HG03103 (cell line): Measurements from ENCODE around the gene ALK.

Source experiments
- ATAC-seq: cut with Tn5 transposase; IDR thresholded peaks from one replicate; pipeline ENCODE4 v1.9.1; 2021; ENCODE audit warnings: low read depth; ENCODE audit not compliant: unreplicated experiment

Gene ALK

DNA sequence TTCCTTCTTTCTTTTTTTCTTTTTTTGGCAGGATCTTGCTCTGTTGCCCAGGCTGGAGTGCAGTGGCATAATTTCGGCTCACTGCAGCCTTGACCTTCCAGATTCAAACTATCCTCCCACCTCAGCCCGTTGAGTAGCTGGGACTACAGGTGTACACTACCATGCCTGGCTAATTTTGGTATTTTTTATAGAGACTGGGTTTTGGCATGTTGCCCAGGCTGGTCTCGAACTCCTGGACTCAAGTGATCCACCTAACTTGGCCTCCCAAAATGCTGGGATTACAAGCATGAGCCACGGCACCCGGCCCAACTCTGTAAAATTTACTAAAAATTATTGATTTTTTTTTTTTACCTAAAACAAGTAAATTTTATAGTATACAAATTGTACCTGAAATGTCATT, 360.8 kb downstream of the ALK start:
- ATAC-seq: no peak

- no peak for ATAC-seq
Observed at GRCh38 chr2:29560030-29560429, 361.4 kb downstream of the ALK start.

- no peak for ATAC-seq
Observed at GRCh38 chr2:29559578-29559977, 361.8 kb downstream of the ALK start.

DNA sequence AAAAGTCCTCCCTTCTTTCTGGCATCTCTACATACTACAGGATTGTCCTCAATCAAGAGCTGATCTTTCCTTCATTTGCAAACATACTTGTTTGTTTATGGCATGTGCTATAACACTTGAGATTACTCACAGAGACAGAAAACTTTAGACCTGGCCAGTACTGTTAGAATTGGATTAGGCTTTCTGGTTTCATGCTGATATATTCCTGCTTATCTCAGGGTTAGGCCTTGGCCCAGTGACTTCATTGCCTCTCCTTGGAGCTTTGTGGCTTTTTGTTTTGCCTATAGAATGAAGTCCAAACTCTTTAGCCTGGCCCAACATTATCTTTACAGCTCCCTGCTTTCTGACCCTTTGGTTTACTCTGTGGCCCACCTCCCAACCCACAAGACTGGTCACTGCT, 363.3 kb downstream of the ALK start:
- ATAC-seq: no peak

DNA sequence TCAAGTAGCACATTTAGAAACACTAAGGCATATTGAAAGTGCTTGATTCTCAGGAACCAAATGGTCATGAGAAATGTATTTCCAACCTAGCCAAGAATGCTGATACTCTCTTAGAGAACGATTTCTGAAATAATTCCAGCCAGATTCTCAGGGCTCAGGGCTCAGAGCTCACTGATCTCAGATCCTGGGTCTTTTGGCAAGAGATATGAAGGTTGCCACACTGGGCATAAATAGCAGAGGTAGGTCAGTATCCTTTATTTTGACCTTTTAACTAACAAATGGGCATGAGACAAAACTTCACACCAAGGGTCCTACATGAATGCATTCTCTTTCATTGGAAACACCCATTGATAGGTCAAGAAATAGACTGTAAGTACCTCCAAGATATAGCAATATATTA, 364.1 kb downstream of the ALK start:
- no peak for ATAC-seq

DNA sequence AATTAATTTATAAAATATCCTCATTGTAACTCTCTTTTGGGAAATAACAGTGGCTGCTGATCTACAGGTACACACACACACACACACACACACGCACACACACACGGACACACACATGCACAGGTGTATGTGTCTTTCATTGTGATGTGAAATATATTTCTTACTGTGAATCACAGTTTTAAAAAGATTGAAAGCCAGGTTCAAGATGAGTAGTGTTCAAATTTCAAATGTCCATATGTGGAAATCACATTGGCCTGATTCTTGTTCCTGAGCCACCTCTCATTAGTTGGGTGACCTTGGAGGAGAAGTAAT, 372.4 kb downstream of the ALK start:
- no peak for ATAC-seq

GRCh38 chr2:29544917-29545316, 376.5 kb downstream of the ALK start:
- ATAC-seq: no peak

GRCh38 chr2:29544031-29544430, 377.4 kb downstream of the ALK start:
- ATAC-seq: no peak

- no peak for ATAC-seq
Observed at GRCh38 chr2:29535188-29535587, 386.2 kb downstream of the ALK start.

DNA sequence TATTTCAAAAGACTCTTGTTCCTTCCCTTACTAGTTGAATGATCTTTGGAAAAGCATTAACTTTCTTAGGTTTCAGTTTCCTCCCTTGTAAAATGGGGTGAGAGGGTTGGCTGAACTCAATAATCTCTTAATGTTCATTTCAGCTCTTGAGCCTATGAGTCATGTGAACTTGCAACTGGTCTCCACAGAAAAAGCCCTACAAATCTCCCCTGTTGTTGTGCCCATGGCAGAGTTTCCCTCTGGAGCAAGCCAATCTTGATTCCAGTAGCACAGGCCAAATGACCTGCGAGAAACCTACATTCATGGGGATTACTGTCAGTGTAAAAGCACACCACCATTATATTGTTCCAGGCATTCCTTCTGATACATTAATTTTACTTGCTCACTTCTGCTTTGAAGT, 388.9 kb downstream of the ALK start:
- ATAC-seq: no peak

DNA sequence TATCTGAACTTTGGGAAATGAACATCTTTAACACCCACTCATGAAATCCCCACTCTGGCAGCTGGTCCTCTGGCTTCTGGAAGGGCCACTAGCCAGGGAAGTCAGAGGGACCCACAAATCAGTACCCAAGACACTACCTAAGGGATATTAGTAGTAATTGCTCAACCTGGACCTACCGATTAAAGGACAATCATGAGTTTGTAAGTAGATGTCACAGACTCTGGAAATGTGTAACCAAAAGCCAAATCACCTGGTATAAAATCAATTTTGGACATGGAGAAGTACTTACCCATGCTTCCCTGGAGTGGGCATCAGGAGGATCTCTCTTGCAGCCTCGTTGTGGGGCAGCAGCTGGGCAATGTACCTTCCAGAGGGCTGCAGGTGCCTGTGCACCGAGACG, 389.8 kb downstream of the ALK start:
- ATAC-seq: no peak

DNA sequence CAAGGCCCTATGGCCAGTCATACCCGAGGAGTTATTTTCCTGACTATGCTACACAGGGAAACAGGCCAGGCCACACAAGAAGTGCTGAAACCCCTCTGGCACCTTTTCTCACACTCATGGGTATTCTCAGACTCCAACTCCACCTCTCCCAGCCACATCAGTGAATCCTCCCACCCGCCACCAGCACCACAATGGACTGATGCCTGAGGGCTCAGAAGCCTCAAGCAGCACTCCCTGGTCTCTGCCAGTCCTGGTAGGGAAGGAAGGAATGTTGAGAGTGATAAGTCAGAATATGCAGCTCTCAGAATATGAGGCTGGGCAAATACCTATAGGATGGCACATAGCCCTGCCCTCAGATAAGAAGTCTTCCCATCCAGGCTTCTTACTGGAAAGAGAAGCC, 391.1 kb downstream of the ALK start:
- no peak for ATAC-seq

GRCh38 chr2:29528891-29529520, 392.4 kb downstream of the ALK start:
- no peak for ATAC-seq

GRCh38 chr2:29528371-29528770, 393.0 kb downstream of the ALK start:
- ATAC-seq: no peak

- ATAC-seq: no peak
Observed at GRCh38 chr2:29527947-29528346, 393.4 kb downstream of the ALK start.

DNA sequence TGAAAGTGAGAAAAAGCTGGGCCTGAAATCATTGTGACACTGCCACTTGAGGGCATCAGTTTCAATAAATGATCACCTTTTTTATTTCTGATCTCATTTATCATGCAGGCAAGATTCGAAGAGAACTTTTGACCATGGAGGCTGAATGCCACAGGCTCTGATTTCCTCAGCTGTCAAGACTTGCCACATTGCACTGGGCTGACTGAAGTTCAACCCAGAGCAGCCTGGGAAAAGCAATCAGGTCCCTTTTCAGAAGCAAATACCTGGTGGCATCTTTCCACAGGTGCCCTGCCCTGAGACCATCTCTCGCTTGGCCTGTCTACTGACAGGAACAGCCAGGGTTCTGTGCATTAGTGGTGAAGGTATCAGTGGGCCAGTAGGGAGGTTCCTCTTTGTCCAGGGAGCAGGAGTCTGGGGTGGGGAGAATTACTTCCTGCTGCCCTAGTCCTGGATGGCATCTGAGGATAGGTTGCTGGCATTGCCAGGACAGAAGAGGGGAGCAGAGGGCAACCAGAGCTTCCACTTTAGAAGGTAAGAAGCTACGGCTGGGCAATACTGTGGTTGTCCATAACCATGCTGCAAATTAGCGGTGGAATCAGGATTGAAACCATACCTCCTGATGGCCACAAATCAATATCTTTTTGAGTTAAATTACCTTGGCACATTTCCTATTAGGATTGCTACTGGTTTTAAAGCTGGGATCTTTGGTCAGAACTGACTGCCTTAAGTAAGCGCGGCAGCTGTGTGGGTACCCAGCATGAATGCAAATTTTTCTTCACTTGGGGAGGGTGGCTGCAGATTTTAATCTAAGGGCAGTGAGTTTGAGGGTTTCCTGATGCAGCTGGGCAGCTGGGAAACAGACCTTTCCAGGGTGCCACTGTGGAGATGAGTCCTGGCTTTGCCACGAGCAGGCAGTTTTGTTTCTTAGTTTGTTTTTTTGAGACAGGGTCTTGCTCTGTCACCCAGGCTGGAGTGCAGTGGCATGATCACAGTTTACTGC, 394.5 kb downstream of the ALK start:
- no peak for ATAC-seq

DNA sequence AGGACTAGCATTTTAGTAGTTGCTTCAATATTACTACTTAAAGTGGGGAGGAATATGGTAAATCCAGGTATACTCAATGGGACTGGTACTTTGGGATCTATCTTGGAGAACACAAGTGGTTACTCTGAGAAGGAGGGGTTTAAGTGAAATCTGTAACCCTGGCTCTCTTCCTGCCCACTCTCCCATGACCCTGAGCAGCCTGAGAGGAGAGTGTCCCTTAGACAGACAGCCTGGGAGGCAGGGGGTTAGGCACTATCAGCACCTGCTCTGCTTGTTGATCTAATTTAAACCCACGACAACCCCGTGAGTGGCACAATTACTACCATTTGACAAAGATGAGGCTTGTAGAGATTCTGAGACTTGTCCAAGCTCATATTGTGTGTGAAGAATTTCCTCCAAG, 395.5 kb downstream of the ALK start:
- no peak for ATAC-seq

- no peak for ATAC-seq
Observed at GRCh38 chr2:29524652-29525051, 396.7 kb downstream of the ALK start.

DNA sequence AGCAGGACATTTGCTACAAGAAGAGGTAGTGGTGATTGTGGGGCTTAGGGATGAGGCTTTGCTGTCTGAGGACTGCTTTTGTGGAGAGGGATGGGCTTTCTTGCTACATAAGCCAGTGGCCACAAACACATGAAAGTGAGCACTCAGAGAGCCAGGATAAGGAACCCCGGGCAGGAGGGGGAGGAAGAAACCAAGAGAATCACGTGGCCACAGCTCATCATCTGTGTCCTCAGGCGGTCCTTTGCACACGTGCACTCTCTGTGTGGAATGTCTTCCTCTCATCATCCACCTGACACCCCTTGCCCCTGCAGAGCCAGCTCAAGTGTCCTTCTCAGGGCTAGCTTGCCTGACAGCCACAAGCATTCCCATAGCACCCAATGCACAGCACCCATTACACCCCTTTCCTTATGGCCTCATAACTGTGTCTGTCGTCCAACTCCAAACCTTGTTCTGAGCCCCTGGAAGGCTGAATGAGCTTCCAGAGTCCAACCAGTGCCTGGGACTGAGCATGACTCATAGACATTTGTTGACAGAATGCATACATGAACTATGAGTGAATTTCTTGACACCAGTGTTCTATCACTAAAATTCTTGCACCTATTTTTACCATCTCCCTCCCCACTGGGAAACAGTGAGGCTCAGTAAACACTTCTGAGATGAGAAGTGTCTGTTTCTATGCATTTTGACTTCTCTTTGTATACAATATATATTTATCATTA, 398.3 kb downstream of the ALK start:
- ATAC-seq: no peak

- ATAC-seq: no peak
Observed at GRCh38 chr2:29520001-29520400, 401.4 kb downstream of the ALK start.

DNA sequence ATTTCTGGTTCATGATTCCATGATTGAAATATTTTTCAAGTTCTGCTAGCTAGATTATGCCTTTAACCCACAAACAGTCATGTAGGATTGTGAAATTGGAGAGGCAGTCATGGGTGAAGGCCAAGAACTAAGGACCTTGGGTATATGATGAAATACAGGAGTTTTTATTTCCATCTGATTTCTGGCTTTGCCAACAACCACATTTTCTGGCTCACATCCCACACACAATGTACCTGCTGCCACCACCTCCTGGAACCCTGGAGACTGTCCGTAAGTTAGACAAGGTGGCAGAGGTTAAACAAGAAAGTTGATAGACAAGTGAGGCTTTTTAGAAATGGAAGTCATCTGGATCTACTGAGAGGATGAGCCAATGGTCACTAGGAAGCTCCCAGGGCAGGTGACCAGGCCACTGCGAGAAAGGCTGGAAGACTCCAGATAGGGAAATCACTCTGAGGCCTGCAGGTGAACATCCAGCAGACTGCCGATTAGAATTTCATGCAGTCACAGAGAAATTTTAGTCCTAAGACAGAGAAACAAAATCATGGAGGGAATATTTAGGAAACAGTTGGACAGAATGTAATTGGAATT, 402.0 kb downstream of the ALK start:
- no peak for ATAC-seq
